NCI-H345 (cell line): ENCODE results near the gene CEP55.

Experiments used
- DNase-seq: peaks from one replicate; lab custom pipeline; 2025; lab: John Stamatoyannopoulos, UW

Gene CEP55

DNA sequence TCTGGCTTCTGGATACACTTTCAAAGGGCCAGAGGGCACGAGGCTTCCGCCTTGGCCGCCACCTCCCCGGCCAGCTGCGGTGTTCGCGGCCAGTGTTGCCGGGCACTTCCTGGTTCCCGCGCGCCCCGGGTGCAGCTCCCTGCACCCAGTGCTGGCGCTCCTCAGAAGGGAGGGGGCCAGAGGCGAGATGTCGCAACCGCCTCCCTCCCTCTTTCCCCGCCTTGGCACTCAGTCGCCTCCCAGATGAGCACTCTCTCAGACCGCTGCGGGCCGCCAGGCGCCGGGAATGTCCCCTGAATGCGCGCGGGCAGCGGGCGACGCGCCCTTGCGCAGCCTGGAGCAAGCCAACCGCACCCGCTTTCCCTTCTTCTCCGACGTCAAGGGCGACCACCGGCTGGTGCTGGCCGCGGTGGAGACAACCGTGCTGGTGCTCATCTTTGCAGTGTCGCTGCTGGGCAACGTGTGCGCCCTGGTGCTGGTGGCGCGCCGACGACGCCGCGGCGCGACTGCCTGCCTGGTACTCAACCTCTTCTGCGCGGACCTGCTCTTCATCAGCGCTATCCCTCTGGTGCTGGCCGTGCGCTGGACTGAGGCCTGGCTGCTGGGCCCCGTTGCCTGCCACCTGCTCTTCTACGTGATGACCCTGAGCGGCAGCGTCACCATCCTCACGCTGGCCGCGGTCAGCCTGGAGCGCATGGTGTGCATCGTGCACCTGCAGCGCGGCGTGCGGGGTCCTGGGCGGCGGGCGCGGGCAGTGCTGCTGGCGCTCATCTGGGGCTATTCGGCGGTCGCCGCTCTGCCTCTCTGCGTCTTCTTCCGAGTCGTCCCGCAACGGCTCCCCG is 70.2 kb downstream of the CEP55 start, which contains the start of gene FFAR4:
Gene FFAR4 (plus strand): TSS at position 231 of the 842 bp plus-strand sequence. CDS start 56 bp downstream, at position 287.
- no peak for DNase-seq

DNA sequence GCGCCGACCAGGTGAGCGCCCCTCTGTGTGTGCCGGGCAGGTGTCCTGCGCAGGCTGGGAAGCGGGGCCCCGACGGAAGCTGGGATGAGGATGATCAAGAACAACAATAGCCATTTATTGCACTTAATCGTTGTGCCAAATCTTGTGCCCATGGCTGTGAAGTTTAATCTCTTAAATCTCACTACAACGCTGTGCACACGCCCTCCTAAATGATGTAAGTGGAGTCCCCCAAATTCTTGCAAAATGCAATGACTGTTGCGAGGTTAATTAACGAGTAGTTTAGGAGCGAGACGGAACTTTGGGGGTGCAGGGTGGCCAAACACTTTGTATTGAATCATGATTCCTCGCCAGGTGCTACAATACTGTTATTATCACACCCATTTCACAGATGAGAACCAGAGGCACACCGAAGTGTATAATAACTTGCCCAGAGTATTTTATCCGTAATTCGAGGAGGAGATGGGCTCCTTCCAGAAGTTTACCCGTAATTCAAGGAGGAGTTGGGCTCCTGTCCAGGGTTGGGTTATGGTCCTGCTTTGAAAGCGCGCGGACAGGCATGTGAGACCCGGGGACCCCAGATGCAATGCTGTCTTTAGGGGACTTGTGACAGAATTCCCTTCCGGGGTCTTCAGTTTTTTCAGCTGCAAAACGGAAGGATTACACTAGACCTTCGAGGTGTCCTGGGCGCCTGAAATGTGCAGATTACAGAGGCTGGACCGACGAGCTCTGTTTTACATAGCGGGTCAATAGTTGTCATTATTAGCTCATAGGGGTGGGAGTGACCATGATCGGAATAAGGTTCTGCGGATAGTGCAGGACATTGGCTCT is 71.1 kb downstream of the CEP55 start:
- DNase-seq, result no peak

DNA sequence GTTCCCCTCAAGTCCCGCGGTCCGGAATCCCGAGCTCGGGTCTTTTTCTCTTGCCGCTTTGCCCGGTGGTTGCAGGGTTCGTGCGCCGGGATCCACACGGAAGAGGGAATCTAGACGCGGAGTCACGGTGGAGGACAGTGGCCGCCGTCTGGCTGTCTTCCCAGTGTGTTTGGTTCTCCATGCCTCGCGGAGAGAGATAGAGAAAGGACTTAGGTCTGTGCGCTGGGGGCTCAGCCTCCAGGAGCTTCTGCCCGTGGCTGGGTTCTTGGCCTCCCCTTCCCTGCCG is 71.6 kb downstream of the CEP55 start:
- DNase-seq, result no peak

DNA sequence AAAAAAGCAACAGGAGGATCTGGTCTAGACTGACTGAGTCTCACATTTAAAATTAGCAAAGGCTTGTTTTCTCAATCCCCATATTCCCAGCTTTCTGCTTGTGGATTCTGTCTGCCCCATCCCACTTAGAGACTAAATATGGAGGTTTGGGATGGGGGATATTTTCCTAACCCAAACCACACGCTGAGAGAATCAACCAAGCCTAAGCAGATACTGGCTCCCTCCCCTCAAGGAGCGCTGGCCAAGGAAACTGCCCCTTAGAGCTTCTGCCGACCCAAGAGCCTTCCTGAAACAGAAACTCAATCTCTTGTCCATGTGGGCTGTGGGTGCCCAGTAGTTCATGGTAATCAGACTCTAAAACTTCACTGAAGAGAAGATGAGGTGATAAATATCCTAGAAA is 74.0 kb downstream of the CEP55 start:
- no peak for DNase-seq

DNA sequence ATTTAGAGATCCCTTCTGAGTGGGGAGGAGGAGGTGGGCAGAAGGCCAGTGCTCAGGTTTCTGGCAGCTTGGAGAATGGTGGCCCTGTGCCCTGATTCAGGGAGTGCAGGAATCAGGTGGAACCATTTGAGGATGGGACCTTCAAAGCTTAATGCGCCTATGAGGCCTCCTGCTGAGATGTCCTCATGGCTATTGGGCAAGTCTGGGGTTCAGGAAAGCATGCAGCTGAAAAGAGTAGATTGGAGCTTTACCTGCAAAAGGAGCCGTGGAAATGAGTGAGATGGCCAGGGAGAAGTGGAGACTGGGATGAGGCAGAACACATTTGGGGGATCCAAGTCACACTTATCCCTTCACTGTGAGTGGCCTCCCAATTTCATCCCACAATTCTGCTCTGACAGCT is 76.2 kb downstream of the CEP55 start:
- DNase-seq, result no peak

DNA sequence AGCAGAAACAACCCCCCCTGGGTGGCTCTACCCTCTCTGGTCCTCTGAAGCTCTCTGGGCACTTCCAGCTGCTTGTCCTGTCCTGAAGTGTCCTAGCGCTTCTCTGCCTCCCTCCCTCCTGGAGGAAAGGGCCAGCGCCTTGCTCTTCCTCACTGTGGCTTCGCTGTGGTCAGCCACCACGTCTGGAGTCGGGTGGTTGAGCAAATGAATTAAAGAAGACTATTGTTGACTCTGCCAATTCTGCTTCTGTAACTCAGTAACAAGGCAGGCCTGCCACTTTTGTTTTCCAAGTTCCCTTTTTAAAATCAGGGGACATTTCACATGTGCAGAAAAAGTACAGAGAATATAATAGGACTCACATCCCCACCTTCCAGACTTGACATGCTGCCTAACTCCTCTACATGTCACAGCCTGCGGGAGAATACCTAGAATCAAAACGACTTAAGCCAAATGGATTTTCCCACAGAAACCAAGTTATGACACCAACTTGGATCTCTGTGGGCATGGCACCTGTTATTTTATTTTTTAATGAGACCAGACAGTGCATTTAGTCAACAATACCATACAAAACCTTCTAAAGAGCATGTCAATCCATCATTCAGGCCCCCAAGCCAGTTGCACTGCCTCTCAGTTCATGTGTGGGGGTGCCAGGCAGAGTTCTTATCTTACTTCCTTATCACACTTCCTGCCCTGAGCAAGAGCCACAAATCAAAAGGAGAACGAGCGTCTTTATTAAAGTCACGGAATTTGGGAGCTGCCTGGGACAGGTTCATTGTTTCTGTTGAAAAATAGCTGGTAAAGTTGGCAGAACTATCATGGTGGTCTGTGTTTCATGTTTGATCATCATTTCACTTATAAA is 76.9 kb downstream of the CEP55 start:
- DNase-seq, result no peak

DNA sequence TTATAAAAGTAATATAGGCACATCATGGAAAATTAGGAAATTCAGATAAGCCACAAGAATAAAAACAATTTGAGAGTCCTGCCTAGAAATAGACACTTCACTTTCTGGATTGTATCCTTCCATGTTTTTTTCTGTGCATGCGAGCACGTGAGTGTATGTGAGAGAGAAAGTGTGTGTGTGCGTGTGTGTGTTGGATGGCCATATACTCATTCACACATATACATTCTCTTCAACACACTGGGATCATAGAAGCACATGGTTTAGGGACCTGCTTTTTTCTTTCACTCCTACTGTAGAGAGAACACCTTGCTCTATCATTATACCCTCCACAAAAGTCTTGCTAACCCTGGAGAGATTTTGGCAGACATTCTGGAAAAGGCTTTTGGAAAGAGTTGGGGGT is 77.5 kb downstream of the CEP55 start:
- DNase-seq, result no peak

DNA sequence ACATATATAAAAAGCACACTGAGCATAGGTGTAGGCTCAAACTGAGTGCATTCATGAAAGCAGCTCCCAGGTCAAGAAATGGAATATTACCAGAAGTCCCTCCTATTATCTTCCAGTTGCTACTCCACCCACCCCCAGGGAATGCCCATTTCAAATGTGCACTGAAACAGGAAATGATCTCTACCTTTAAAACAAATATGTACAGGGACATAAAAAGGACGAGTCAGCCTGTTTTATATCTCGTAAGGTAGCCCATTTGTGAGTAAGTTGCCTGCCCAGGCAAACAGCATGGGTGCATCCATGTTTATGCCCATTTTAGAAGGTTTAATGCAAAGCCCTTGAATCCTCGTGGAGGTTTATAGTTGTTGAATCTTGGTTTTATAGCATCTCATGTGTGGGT is 80.5 kb downstream of the CEP55 start:
- no peak for DNase-seq

DNA sequence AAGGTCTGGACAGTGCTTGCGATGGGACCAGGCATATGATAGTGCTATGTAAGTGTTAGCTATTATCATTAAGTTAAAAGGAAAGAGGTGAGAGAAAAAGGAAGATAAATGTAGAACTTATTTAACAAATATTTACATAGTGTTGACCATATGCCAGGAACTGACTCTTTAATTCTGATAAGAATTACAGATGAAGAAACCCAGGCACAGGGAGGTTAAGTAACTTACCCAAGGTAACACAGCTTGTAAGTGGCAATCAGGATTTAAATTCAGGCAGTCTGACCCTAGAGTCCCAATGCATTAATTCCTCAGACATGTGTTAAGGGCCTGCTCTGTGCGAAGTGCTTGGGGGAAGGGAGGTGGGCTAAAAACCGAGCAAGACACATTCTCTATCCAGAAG is 81.2 kb downstream of the CEP55 start:
- DNase-seq, result no peak
